HG03457 (cell line): Measurements from ENCODE around the gene USP20.
"Not testable (repeated sequence)": the region's sequence is repeated elsewhere in the genome, so short reads cannot be mapped to it uniquely, and the experiment has no call there.

Source experiments
- ATAC-seq: cut with Tn5 transposase; IDR thresholded peaks from one replicate; pipeline ENCODE4 v1.9.1; 2021; ENCODE audit warnings: moderate number of reproducible peaks; ENCODE audit not compliant: unreplicated experiment

USP20 gene

GRCh38 chr9:129835128-129835859, at the start of gene USP20, which contains the start of gene C9orf78:
Gene USP20, plus strand, starts transcription at chr9:129835458. Its CDS starts 17,098 bp downstream, at chr9:129852556.
Gene C9orf78, minus strand, starts transcription at chr9:129835275. Its CDS starts 54 bp downstream, at chr9:129835221.
- ATAC-seq = peak; percentile 84

- ATAC-seq = no peak
These were observed 49.4 kb upstream of the USP20 start for GRCh38 chr9:129785866-129786265.

- no peak for ATAC-seq
These were observed 48.8 kb upstream of the USP20 start for GRCh38 chr9:129786481-129786880.

- ATAC-seq = no peak
These were observed 40.7 kb upstream of the USP20 start for GRCh38 chr9:129794549-129794948.

- not testable (repeated sequence) for ATAC-seq
These were observed 39.2 kb upstream of the USP20 start for GRCh38 chr9:129796029-129796428.

- ATAC-seq = no peak
These were observed 36.3 kb upstream of the USP20 start for GRCh38 chr9:129798973-129799372.

- no peak for ATAC-seq
These were observed 33.8 kb upstream of the USP20 start for GRCh38 chr9:129801504-129801903.

GRCh38 chr9:129802833-129803675, 32.2 kb upstream of the USP20 start, which contains the start of gene TOR1B:
Gene TOR1B, plus strand, starts transcription at chr9:129803184. Its CDS starts 29 bp downstream, at chr9:129803213.
- ATAC-seq = peak; percentile 74

- no peak for ATAC-seq
These were observed 31.6 kb upstream of the USP20 start for GRCh38 chr9:129803676-129804060.

- no peak for ATAC-seq
These were observed 29.2 kb upstream of the USP20 start for GRCh38 chr9:129806061-129806460.

GRCh38 chr9:129809346-129809745, 25.9 kb upstream of the USP20 start:
- ATAC-seq = no peak

GRCh38 chr9:129810116-129810515, 25.1 kb upstream of the USP20 start:
- no peak for ATAC-seq

- no peak for ATAC-seq
These were observed 24.5 kb upstream of the USP20 start for GRCh38 chr9:129810788-129811187.

GRCh38 chr9:129811967-129812363, 23.3 kb upstream of the USP20 start:
- ATAC-seq = no peak

- no peak for ATAC-seq
These were observed 22.9 kb upstream of the USP20 start for GRCh38 chr9:129812385-129812784.

- no peak for ATAC-seq
These were observed 21.6 kb upstream of the USP20 start for GRCh38 chr9:129813661-129814060.

- no peak for ATAC-seq
These were observed 20.6 kb upstream of the USP20 start for GRCh38 chr9:129814432-129815223.

GRCh38 chr9:129815278-129815677, 20.0 kb upstream of the USP20 start:
- ATAC-seq = no peak

GRCh38 chr9:129816501-129817435, 18.5 kb upstream of the USP20 start:
- no peak for ATAC-seq
